GM18519 (cell line): ENCODE data around the gene COQ2.

ENCODE experiments used
- ATAC-seq: cut with Tn5 transposase; IDR thresholded peaks from one replicate; pipeline ENCODE4 v1.9.1; 2021; ENCODE audit warnings: mild to moderate bottlenecking, moderate library complexity; ENCODE audit not compliant: unreplicated experiment, low FRiP score

Gene COQ2

DNA sequence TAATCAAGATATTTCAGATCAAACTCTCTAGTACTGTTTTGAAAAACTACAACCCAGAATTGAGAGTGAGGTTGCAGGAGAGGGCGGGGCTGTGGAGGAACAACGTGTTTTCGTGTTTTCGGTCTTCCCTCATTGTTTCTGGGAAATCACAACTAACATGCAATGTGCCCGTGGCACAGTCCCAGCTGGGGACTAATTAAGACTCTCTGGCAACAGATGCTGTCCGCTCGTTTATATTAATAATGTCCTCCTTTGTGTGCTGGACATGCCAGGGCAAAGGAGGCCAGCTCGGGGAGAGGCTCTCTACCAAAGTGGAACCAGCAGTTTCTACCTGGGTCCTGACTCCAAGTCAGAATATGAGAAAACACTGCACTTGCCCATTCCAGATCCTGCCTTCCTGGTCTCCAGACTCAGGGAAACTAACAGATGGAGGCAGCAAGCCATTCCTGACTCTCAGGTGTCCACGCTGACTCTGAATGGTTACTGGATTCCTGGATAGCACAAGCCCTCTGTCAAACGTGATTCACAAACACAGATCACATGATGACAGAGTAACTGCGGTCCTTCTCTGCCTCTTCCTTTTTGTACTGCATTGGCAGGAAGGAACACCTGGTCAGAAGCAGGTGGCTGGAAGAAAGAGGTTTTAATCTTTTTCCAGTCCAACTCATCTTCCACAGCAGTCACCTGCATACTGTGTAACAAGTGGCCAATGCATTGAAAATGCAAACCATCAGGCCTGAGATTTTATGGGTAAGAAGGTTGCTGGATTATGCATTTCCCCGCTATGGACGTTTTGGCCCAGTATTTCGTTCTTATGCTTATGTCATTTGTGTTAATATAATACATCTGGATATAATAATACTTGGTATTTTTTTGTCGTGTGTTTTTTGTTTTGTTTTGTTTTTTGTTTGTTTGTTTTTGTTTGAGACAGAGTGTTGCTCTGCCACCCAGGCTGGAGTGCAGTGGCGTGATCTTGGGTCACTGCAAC lies 65.0 kb downstream of the COQ2 start:
- ATAC-seq, result no peak

- peak; percentile 78 for ATAC-seq
These were observed 66.7 kb downstream of the COQ2 start for GRCh38 chr4:83217721-83218522.

GRCh38 chr4:83216959-83217683 lies 67.5 kb downstream of the COQ2 start:
- ATAC-seq, result no peak

- no peak for ATAC-seq
These were observed 70.5 kb downstream of the COQ2 start for GRCh38 chr4:83214079-83214478.
